ENCODE results near the gene COL27A1. TPM values are rescaled to one million over a fixed set of nuclear protein-coding genes. Genes with fewer than 3 reads are reported as not detected.

COL27A1 gene
- total and polyA plus RNA-seq, 9 of the 15 experiments (the other 6 are each of a cell fraction or from before 2014, with no cell fraction given): 0.07 TPM; not detected in 8

DNA sequence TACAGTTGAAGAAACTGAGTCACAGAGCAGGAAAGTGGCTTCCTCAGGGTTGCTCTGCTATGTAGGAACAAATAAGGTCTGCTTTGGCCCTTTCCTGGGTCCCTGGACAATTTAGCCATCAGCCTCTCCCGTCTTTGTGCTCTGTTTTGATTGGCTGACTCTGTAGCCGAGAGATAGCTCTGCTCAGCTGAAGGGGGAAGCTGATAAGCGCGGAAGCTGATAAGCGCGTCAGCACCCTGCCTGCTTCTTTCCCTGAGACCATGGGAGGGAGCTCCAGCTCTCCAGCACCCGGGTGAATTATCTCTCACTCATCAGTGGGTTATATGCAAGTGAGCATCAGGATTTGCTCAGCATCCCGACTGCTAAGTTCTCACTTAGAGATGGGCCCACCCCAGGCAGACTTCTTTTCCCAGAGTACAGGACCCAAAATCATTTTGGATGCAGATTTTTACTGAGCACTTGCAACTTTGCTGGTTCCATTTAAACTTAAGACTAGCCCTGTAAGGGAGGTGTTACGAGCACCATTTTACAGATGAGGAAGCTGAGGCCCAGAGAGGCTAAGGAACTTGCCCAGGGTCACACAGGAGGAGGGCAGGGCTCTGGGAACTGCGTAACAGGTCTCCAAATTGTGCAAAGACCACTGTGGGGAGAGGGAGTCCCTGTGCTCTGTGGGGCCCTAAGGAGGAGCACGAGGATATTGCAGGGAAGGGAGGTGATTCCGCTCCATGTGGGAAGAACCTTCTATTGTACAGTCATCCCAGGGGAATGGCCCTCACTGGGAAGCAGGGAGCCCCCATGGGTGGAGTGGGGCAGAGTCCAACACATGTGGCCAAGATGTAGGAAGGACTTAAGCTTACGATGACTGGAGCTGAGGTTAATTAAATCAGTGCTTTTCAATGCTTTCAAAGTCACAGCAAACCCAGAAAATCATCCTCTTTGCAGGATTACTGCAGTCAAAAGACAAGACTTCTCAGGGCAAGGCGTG lies 83.8 kb downstream of the COL27A1 start (continued):
- TF ChIP-seq CTCF (IDR thresholded peaks at IDR 0.05 in 2 of 3, conservative IDR thresholded peaks at IDR 0.05 in 1 of 3; ENCODE audit: insufficient read depth in 2 of 3, low read depth in 1 of 3, low read length in 3 of 3) (peak; percentile 58 to 70 (median 67)), NFYB (IDR thresholded peaks at IDR 0.05; ENCODE audit: extremely low read depth, insufficient read length) (no peak), STAT5A (IDR thresholded peaks at IDR 0.05; ENCODE audit: borderline replicate concordance, low read length) (peak; percentile 77; the same call in 1 of the 2 replicates), ZNF212 (CRISPR knock-in tag; IDR thresholded peaks at IDR 0.05) (no peak), ETV1 (tag; conservative IDR thresholded peaks at IDR 0.05; ENCODE audit: low read depth) (no peak; the same call in 1 of the 2 replicates), ZNF263 (CRISPR knock-in tag; IDR thresholded peaks at IDR 0.05; ENCODE audit: borderline replicate concordance) (no peak), ZNF24 (IDR thresholded peaks at IDR 0.05) (no peak), ZNF280B (CRISPR knock-in tag; IDR thresholded peaks at IDR 0.05) (no peak), ELF2 (CRISPR knock-in tag; IDR thresholded peaks at IDR 0.05) (no peak), NR1H2 (CRISPR knock-in tag; IDR thresholded peaks at IDR 0.05) (no peak), DNMT1 (IDR thresholded peaks at IDR 0.05) (no peak), NFATC3 (IDR thresholded peaks at IDR 0.05) (no peak), GATAD2B (IDR thresholded peaks at IDR 0.05; ENCODE audit: borderline replicate concordance) (no peak), SOX6 (IDR thresholded peaks at IDR 0.05) (peak; percentile 82), HDAC1 (IDR thresholded peaks at IDR 0.05) (no peak), BRCA1 (IDR thresholded peaks at IDR 0.05) (no peak), BRCA1 (CRISPR knock-in tag; IDR thresholded peaks at IDR 0.05) (no peak), ZBED1 (IDR thresholded peaks at IDR 0.05) (0 out of 2 replicates have a peak, but pooled peaks have one; percentile 50), COPS2 (conservative IDR thresholded peaks at IDR 0.05) (no peak), JUND (IDR thresholded peaks at IDR 0.05; ENCODE audit: borderline replicate concordance, low read depth, low read length) (peak; percentile 68), JUND (tag; IDR thresholded peaks at IDR 0.05; ENCODE audit: borderline replicate concordance, low read depth, low read length) (peak; percentile 44; the same call in 1 of the 3 replicates), ZNF217 (CRISPR knock-in tag; IDR thresholded peaks at IDR 0.05) (no peak), DEAF1 (CRISPR knock-in tag; IDR thresholded peaks at IDR 0.05) (no peak)
- TF ChIP-seq, protein P1, sequence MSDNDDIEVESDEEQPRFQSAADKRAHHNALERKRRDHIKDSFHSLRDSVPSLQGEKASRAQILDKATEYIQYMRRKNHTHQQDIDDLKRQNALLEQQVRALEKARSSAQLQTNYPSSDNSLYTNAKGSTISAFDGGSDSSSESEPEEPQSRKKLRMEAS (CRISPR knock-in tag; IDR thresholded peaks at IDR 0.05): no peak

Measured in K562 (cell line).